Activated T-cell treated with anti-CD3 and anti-CD28 coated beads for 48 hours (primary cell): ENCODE data around the gene TMEM120B.
"Not testable (repeated sequence)": the region's sequence is repeated elsewhere in the genome, so short reads cannot be mapped to it uniquely, and the experiment has no call there.

Experiments used
- DNase-seq: peaks from one replicate; pipeline ENCODE4 v3.0.0-alpha.2; 2020; ENCODE audit warnings: low read depth

Gene TMEM120B

DNA sequence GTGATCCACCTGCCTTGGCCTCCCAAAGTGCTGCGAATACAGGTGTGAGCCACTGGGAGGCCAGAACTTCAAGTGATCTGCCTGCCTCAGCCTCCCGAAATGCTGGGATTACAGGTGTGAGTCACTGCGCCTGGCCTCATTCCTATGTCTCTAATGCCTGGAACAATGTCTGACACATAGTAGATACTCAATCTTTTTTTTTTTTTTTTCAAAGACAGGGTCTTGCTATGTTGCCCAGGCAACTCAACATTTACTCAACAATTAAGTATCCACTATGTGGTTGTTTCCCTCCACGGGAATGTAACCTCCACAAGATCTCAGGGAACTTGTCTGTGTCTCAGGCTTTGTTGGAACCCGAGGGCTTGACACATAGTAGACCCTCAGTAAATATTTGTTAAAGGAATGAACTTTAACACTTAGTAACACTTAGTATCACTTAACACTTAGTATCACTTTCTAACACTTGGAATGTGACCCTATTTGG is 3.0 kb upstream of the TMEM120B start:
- DNase-seq, result no peak

DNA sequence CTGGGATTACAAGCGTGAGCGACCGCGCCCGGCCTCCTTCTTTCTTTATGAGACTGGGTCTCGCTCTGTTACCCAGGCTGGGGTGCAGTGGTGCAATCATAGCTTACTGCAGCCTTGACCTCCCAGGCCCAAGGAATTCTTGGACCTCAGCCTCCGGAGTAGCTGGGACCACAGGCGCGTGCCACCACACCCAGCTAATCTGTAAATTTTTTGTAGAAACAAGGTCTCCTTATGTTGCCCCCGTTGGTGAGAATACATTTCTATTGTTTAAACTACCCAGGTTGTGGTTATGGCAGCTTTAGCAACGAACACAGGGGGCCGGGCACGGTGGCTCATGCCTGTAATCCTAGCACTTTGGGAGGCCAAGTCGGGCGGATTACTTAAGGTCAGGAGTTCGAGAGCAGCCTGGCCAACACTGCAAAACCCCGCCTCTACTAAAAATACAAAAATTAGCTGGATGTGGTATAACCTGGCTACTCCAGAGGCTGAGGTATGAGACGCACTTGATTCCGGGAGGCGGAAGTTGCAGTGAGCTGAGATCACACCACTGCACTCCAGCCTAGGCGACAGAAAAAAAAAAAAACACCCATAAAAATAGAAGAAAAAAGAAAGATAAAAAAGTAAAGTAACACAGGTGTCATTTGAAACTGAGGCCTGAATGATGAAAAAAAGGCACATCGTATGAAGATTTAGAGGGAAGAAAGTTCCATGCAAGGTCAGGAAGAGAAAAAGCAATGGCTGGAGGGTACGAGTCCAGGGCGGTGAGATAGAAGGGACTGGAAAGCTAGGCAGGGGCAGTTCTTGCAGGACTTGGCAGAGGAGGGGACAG is 977 bp upstream of the TMEM120B start:
- DNase-seq, result no peak

GRCh38 chr12:121712190-121712460 is 427 bp upstream of the TMEM120B start:
- DNase-seq, result peak; percentile 19

GRCh38 chr12:121713257-121713777 is 765 bp downstream of the TMEM120B start:
- no peak for DNase-seq

GRCh38 chr12:121713793-121714192 is 1.2 kb downstream of the TMEM120B start:
- no peak for DNase-seq

DNA sequence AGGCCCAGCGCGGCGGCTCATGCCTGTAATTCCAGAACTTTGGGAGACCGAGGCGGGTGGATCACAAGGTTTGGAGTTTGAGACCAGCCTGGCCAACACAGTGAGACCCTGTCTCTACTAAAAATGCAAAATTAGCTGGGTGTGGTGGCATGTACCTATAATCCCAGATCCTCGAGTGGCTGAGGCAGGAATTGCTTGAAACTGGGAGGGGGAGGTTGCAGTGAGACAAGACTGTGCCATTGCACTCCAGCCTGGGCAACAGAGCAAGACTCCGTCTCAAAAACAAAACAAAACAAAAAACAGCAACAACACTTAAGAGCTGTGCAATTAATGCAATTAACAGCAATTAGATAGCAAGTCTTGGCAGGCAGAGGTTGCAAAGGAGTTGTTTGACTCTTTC is 2.5 kb downstream of the TMEM120B start:
- not testable (repeated sequence) for DNase-seq

DNA sequence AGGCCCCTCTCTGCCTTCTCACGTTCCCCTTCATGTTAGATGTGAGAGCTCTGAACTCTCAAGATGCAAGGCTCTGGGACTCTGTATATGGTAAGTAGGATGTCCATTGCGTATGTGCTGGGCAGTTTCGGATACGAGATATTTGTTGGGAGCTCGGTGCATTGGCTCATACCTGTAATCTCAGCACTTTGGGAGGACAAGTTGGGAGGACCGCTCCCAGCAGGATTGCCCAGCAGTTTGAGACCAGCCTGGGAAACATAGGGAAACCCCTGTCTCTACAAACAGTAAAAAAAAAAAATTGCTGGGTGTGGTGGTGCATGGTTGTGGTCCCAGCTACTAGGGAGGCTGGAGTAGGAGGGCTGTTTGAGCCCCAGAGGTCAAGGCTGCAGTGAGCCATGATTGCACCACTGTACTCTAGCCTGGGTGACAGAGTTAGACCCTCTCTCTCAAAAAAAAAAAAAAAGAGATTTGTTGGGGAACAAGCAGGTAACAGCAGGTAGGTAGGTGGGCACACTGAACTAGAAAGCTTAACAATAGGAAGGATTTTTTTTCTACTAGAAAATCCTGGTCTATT is 3.4 kb downstream of the TMEM120B start:
- no peak for DNase-seq

GRCh38 chr12:121717041-121717699 is 4.6 kb downstream of the TMEM120B start:
- DNase-seq, result no peak

DNA sequence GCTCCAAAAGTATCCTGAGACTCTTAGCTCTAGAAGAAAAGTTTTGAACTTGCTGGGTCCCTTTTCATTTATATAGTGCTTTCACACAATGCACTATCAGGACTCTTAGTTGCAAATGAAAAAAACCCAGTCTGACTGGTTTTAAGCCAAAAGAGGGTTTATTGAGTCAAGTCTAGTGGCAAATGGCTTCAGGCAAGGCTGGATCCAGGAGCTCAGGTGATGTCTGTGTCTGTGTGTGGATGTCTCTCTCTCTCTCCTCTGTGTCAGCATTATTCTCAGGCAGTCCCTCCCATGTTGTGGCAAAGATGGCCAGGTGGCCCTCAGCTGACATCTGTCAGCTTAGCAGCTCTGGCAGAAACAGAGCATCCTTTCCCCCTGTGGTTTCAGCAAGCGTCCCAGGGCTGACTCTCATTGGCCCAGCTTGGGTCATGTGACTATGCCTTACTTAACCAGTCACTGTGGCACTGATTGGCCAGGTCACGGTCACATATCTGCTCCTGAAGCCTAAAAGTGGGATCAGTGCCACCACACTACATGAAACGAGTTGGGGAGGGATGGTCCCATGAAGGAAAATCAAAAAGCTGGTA is 6.2 kb downstream of the TMEM120B start:
- no peak for DNase-seq

DNA sequence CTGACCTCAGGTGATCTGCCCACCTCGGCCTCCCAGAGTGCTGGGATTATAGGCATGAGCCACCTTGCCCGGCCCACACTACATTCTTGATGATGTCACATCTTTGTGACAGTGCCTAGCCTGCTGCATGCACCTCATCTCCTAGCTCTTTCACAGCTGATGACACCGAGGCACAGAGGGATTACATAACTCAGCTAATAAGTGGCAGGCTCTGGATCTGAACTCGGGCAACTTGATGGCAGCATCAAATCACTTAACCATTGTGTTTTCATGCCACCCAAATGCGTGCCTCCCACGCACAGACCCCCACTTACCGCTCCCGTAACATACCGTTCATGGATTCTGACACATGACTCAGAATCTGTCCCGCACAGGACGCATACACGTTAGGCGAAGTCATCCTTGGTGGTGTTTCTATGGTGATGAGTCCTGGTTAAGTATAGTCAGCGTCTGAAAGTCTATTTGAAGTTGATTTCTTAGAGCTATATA is 7.4 kb downstream of the TMEM120B start:
- no peak for DNase-seq

DNA sequence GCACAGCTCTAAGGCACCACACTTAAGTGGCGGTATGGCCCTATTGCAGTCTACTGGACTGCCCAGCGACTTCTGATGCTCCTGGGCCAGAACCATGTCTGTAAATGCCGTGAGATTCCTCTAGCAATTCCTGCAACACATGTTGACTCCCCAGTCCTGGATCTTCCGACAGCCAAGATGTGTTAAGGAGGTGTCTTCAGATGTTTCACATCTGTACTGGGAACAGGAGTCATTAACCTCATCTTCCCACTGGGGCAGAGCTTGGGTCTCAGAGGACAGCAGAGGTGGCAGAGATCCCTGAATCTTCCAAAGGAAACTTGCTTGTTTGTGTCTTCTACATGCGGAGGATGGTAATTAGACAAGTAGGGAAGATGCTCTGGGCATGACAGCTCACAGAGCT is 8.2 kb downstream of the TMEM120B start:
- DNase-seq, result no peak

GRCh38 chr12:121722511-121722910 is 10.0 kb downstream of the TMEM120B start:
- DNase-seq, result no peak

DNA sequence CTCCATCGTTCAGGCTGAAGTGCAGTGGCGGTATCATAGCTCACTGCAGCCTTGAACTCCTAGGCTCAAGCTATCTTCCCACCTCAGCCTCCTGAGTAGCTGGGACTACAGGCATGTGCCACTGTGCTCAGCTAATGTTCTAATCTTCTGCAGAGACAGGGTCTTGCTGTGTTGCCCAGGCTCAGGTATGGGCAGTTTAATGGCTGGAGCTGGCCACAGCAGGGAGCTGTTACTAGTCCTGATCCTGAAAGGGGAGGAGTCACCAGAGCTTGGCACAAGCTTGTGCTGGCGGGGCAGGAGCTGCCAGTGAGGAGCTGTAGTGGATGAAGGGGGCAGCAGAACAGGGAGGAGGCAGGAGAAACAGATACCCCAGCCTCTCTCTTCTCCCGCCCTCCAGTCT is 10.6 kb downstream of the TMEM120B start:
- DNase-seq, result no peak

GRCh38 chr12:121724925-121725324 is 12.4 kb downstream of the TMEM120B start:
- no peak for DNase-seq

DNA sequence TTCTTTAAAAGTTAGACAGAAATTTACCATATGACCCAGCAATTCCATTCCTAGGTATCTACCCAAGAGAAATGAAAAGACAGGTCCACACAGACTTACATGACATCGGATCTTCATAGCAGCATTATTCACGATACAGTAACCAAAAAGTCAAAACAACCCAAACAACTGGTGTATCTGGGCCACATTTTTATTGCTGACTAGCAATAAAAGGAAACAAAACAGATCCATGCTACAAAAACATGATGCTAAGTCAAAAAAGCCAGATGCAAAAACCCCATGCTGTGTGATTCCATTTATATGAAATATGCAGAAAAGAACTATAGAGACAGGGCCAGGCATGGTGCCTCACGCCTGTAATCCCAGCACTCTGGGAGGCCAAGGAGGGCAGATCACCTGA is 12.9 kb downstream of the TMEM120B start:
- no peak for DNase-seq

DNA sequence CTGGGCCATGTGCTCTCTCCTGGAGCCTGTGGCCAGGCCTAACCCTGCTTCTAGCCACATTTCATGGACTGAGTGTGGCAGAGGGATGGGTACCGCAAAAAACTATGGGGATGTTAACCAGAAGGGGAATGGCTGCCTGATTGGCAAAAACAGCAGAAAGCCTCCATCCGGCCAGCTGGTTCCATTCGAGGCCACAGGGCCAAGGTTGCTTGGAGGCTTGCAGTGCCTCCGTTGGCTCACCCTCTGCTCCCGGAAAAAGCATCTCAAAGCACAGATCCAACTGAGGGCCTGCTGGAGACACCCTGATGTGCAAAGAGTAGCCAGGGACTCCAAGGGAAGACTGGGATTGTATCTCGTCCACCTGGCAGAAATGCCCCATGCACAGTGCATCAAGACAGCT is 16.5 kb downstream of the TMEM120B start:
- no peak for DNase-seq

- DNase-seq, result no peak
These were observed 18.9 kb downstream of the TMEM120B start for GRCh38 chr12:121731473-121731872.

GRCh38 chr12:121733849-121734248 is 21.3 kb downstream of the TMEM120B start:
- DNase-seq, result no peak

GRCh38 chr12:121738340-121738858 is 25.8 kb downstream of the TMEM120B start:
- no peak for DNase-seq

DNA sequence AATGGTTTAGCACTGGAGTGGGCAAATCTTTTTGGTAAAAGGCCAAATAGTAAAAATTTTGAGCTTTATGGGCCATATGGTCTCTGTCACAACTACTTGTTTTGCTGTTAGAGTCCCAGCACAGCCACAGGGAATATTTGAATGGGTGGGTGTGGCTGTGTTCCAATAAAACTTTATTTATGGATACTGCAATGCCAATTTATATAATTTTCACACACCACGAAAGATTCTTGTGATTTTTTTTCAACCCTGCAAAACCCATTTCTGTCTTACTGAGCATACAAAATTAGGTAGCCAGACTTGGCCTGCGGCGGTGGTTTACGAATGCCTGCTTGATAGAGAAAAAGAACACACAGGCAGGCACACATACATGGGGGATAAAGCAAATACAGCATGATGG is 28.3 kb downstream of the TMEM120B start:
- no peak for DNase-seq

- no peak for DNase-seq
These were observed 29.2 kb downstream of the TMEM120B start for GRCh38 chr12:121741743-121742142.

- not testable (repeated sequence) for DNase-seq
These were observed 33.0 kb downstream of the TMEM120B start for GRCh38 chr12:121745545-121745944.
